Adrenal gland (tissue), 12 donors: ENCODE data around the gene FBXL7. TPM values are rescaled to one million over a fixed set of nuclear protein-coding genes. Genes with fewer than 3 reads are reported as not detected.

ENCODE experiments used
- DNase-seq, 7 donors: peaks; one replicate each; pipeline ENCODE4 v3.0.0-alpha.2; 2019 to 2020
- H3K27ac ChIP-seq, 5 donors: fragments of 200-600 bp; sonication (generic) in 4 of 5; 1 replicate in 3 of 5; 2 replicates in 2 of 5; pipeline versions ENCODE4 v1.5.1 to v1.8.0; 2016 to 2020; ENCODE audit warnings: mild to moderate bottlenecking in 1 of 5
- H3K27me3 ChIP-seq: fragments of 200-600 bp; 2 replicates; pipeline ENCODE4 v1.8.0; 2021
- H3K36me3 ChIP-seq, 2 donors: fragments of 200-600 bp; replicated peaks in 1 of 2; 1 replicate in 1 of 2; 2 replicates in 1 of 2; pipeline versions ENCODE4 v1.5.1 to v1.8.0; 2018 to 2022
- H3K4me1 ChIP-seq, 2 donors: fragments of 200-600 bp; replicated peaks in 1 of 2; 1 replicate in 1 of 2; 2 replicates in 1 of 2; pipeline versions ENCODE4 v1.5.1 to v1.8.0; 2018 to 2021
- H3K4me3 ChIP-seq, 4 donors: fragments of 200-600 bp; sonication (generic) in 3 of 4; one replicate each; pipeline ENCODE4 v1.5.1; 2016 to 2018
- H3K9me3 ChIP-seq, 3 donors: fragments of 200-600 bp; sonication (generic) in 1 of 3; replicated peaks in 1 of 3; 1 replicate in 2 of 3; 2 replicates in 1 of 3; pipeline versions ENCODE4 v1.5.1 to v1.8.0; 2016 to 2021
- CTCF ChIP-seq, 6 experiments: fragments of 450-650 bp in 4 of 6; fragments of 200-600 bp in 2 of 6; sonication (generic) in 1 of 6; IDR thresholded peaks; 1 replicate in 5 of 6; 2 replicates in 1 of 6; pipeline versions ENCODE4 v1.5.1 to v1.8.0; 2016 to 2021; ENCODE audit warnings: antibody characterized with exemption in 6 of 6, mild to moderate bottlenecking in 2 of 6, moderate library complexity in 1 of 6
- POLR2A ChIP-seq, 2 donors: fragments of 450-650 bp; IDR thresholded peaks; one replicate each; pipeline ENCODE4 v1.6.1; 2017; ENCODE audit warnings: antibody characterized with exemption in 2 of 2, mild to moderate bottlenecking in 2 of 2, moderate library complexity in 1 of 2
- WGBS, 4 donors: extraction: QIAGEN DNeasy Blood & Tissue Kit in 2 of 4; methylation state at CpG; one replicate each; pipeline versions ENCODE4 v1.1.5 to v1.1.7; 2013 to 2017; 5-methylcytosine and 5-hydroxymethylcytosine counted together
- intact Hi-C, 2 donors: fragments of 100-400 bp; cut with DNase I; formaldehyde crosslinking; loops; one replicate each; pipeline versions ENCODE4 v1.14.1 to v1.15.0; 2022 to 2023
- polyA plus RNA-seq, 3 donors: library from polyadenylated mRNA; stranded (reverse); fragments of 200-250 nt in 2 of 3; fragments of 350-450 nt in 1 of 3; fragmentation: Illumina TruSeq in 1 of 3; extraction: RNeasy Lipid Tissue Mini Kit (QIAGEN cat#74804) in 1 of 3; gene quantifications; one replicate each; pipeline ENCODE4 v1.2.3, GENCODE V29; 2013 to 2014
- total RNA-seq, 9 donors: library from RNA; depleted of rRNA in 4 of 9; stranded (reverse); fragments of >200 nt in 4 of 9; fragments of 120-200 nt in 1 of 9; fragmentation: NEBNext Ultra II Directional in 1 of 9; extraction: Animal tissue kit (Norgen Biotek cat#: 25700) in 1 of 9; gene quantifications; one replicate each; pipeline versions ENCODE4 v1.1.0 to v1.2.4, GENCODE V29; 2013 to 2023
- donor health status: healthy with polysubstance abuse.
- donor health status: Bipolar disorder and iron deficiency.
- donor health status: DM: yes; HTN: yes; CAD: no.
- donor health status: DM: no; HTN: no; CAD: no.
- donor health status: DM: no; HTN: no; CAD: no.
- donor health status: DM: yes; HTN: yes; CAD: no.

FBXL7 gene
- total and polyA plus RNA-seq, 12 donors: 22.6 to 59.1 (median 34.0) TPM

- intact Hi-C loops: no loop called here
- 64 to 77% (median 70%) methylated on average over 6 of the region's 6 CpGs for WGBS, 4 donors
- no peaks in the 10 kb centered on the region for H3K27me3 ChIP-seq
- peaks cover 4 to 9% of the 10 kb centered on the region in 2 donors for H3K4me1 ChIP-seq
- no peak overlapping the region for H3K27ac ChIP-seq
- DNase-seq: no peak
- H3K36me3 ChIP-seq: no peaks in the 10 kb centered on the region
- H3K9me3 ChIP-seq: no peaks in the 10 kb centered on the region
- H3K4me3 ChIP-seq: no peak overlapping the region
- TF ChIP-seq POLR2A (IDR thresholded peaks at IDR 0.05) (no peak), CTCF (IDR thresholded peaks at IDR 0.05) (no peak)
Observed at GRCh38 chr5:15902066-15902465, 402.1 kb downstream of the FBXL7 start.

GRCh38 chr5:15904899-15905830, 405.2 kb downstream of the FBXL7 start:
- H3K9me3 ChIP-seq: no peaks in the 10 kb centered on the region
- peak in 1 of 7 donors; percentile 9 for DNase-seq
- intact Hi-C loops: no loop called here
- 83 to 90% (median 89%) methylated on average over 2 of the region's 2 CpGs for WGBS, 4 donors
- no peaks in the 10 kb centered on the region for H3K27me3 ChIP-seq
- H3K4me1 ChIP-seq: peaks cover 4 to 9% of the 10 kb centered on the region in 2 donors
- no peak overlapping the region for H3K4me3 ChIP-seq
- peak overlapping the region in 2 of 5 donors; percentile 3 to 11 for H3K27ac ChIP-seq
- no peaks in the 10 kb centered on the region for H3K36me3 ChIP-seq
- no peak for TF ChIP-seq CTCF (IDR thresholded peaks at IDR 0.05)
- no peak for TF ChIP-seq POLR2A (IDR thresholded peaks at IDR 0.05)

GRCh38 chr5:15914638-15915037, 414.7 kb downstream of the FBXL7 start:
- 67 to 84% (median 74%) methylated on average over 3 of the region's 3 CpGs for WGBS, 4 donors
- DNase-seq: no peak
- Histone ChIP-seq H3K4me1 (no peaks in the 10 kb centered on the region), H3K27me3 (no peaks in the 10 kb centered on the region), H3K4me3 (peak overlapping the region in 1 of 4 donors; percentile 31), H3K27ac (no peak overlapping the region), H3K9me3 (no peaks in the 10 kb centered on the region), H3K36me3 (no peaks in the 10 kb centered on the region)
- no peak for TF ChIP-seq CTCF (IDR thresholded peaks at IDR 0.05)
- no peak for TF ChIP-seq POLR2A (IDR thresholded peaks at IDR 0.05)
- intact Hi-C loops: no loop called here

GRCh38 chr5:15926586-15926985, 426.6 kb downstream of the FBXL7 start:
- no peak for DNase-seq
- H3K36me3 ChIP-seq: no peaks in the 10 kb centered on the region
- H3K4me3 ChIP-seq: no peak overlapping the region
- no peaks in the 10 kb centered on the region for H3K9me3 ChIP-seq
- WGBS, 4 donors: 83 to 95% (median 85%) methylated on average over 3 of the region's 3 CpGs
- H3K4me1 ChIP-seq: no peaks in the 10 kb centered on the region
- H3K27me3 ChIP-seq: no peaks in the 10 kb centered on the region
- no peak overlapping the region for H3K27ac ChIP-seq
- TF ChIP-seq CTCF (IDR thresholded peaks at IDR 0.05) (no peak), POLR2A (IDR thresholded peaks at IDR 0.05) (no peak)
- intact Hi-C loops: no loop called here
